Inflammatory macrophage treated with lipopolysaccharide for 1 hour (primary cell): ENCODE results near the gene M6PR.

Experiments used
- DNase-seq, 2 donors: peaks; one replicate each; pipeline ENCODE4 v3.0.0-alpha.2; 2020 to 2022

The M6PR gene

GRCh38 chr12:8911606-8912268 lies 37.7 kb downstream of the M6PR start:
- no peak for DNase-seq

- DNase-seq: no peak
Measured at GRCh38 chr12:8909752-8910151, 39.7 kb downstream of the M6PR start.

GRCh38 chr12:8907513-8907912 lies 41.9 kb downstream of the M6PR start:
- DNase-seq: no peak

GRCh38 chr12:8906266-8907180 lies 42.9 kb downstream of the M6PR start:
- no peak for DNase-seq

GRCh38 chr12:8905546-8905945 lies 43.9 kb downstream of the M6PR start:
- no peak for DNase-seq

GRCh38 chr12:8904665-8905064 lies 44.8 kb downstream of the M6PR start:
- peak; percentile 26 to 35 for DNase-seq

- DNase-seq: peak in 1 of 2 donors; percentile 23
Measured at GRCh38 chr12:8903646-8904045, 45.8 kb downstream of the M6PR start.

- peak; percentile 93 to 96 for DNase-seq
Measured at GRCh38 chr12:8902703-8903102, 46.7 kb downstream of the M6PR start.

GRCh38 chr12:8899830-8900229 lies 49.6 kb downstream of the M6PR start:
- peak in 1 of 2 donors; percentile 31 for DNase-seq

- peak in 1 of 2 donors; percentile 39 for DNase-seq
Measured at GRCh38 chr12:8897081-8897480, 52.4 kb downstream of the M6PR start.

- no peak for DNase-seq
Measured at GRCh38 chr12:8894986-8895385, 54.5 kb downstream of the M6PR start.

- DNase-seq: no peak
Measured at GRCh38 chr12:8894378-8894777, 55.1 kb downstream of the M6PR start.

- peak in 1 of 2 donors; percentile 38 for DNase-seq
Measured at GRCh38 chr12:8891976-8892375, 57.5 kb downstream of the M6PR start.
